Measurements from ENCODE around the gene FBN1.

The FBN1 gene

DNA sequence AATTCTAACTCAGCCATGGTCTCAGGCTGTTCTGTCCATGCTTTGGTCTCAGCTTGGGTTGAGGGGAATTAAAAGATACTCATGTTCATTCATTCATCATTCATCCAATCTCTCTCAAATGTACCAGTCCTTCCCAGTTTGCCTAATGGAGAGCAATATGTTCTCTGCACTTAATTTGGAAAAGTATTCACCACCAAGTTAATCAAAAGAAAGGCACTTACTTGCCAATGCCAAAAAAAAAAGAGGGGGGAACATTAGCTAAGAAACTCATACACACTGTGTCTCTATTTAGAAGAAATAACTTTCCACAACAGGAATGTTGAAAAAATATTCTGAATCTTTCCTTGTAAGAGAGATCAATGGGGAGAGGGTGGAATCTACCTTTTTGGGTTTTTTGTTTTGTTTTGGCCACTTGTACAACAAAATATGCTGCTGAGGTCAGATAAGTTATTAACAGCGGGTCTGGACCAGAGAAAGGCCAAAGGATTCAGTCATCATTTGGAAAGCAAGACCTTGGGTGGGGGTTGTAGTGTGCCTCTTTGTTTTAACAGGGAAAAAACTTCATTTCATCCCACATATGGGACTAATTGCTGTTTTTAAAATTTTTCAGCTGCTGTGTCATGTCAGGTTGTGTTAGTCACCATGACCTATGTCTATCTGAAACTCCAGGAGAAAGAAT lies 152.3 kb downstream of the FBN1 start (continued):
- TF ChIP-seq, protein P1, sequence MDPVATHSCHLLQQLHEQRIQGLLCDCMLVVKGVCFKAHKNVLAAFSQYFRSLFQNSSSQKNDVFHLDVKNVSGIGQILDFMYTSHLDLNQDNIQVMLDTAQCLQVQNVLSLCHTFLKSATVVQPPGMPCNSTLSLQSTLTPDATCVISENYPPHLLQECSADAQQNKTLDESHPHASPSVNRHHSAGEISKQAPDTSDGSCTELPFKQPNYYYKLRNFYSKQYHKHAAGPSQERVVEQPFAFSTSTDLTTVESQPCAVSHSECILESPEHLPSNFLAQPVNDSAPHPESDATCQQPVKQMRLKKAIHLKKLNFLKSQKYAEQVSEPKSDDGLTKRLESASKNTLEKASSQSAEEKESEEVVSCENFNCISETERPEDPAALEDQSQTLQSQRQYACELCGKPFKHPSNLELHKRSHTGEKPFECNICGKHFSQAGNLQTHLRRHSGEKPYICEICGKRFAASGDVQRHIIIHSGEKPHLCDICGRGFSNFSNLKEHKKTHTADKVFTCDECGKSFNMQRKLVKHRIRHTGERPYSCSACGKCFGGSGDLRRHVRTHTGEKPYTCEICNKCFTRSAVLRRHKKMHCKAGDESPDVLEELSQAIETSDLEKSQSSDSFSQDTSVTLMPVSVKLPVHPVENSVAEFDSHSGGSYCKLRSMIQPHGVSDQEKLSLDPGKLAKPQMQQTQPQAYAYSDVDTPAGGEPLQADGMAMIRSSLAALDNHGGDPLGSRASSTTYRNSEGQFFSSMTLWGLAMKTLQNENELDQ (tag by site-specific recombination; IDR thresholded peaks at IDR 0.05; ENCODE audit: low read depth) = no peak

- H3K36me3 ChIP-seq (ENCODE audit: control insufficient read depth in 2 of 2, insufficient read depth in 1 of 2, low read length in 2 of 2) = peaks cover 0 to 49% of the 10 kb centered on the region in 2 experiments; a peak in 2 of 3 replicates
- TF ChIP-seq GFI1B (tag by site-specific recombination; IDR thresholded peaks at IDR 0.05) (no peak), ZNF660 (tag by site-specific recombination; IDR thresholded peaks at IDR 0.05) (no peak)
- H3K27ac ChIP-seq (ENCODE audit: extremely low read depth, low read depth, low read length) = no peak overlapping the region
- H3K9me3 ChIP-seq (ENCODE audit: control insufficient read depth, insufficient read depth, low read depth, low read length) = no peaks in the 10 kb centered on the region
- H3K4me1 ChIP-seq (ENCODE audit: control insufficient read depth, insufficient read depth, low read length) = no peaks in the 10 kb centered on the region
- no peak overlapping the region for H3K4me3 ChIP-seq (ENCODE audit: low read depth, low read length)
- CTCF ChIA-PET = interaction anchor here (0.6 to 0.7 kb wide), 3 partner anchors 8 to 34 kb away, joined by 3 to 5 read pairs (median 3); no protein-coding TSS in a partner anchor
- POLR2A ChIA-PET = no interaction called here
These were observed 159.3 kb downstream of the FBN1 start for GRCh38 chr15:48486228-48486627.

GRCh38 chr15:48481802-48482201 lies 163.7 kb downstream of the FBN1 start:
- H3K36me3 ChIP-seq (ENCODE audit: control insufficient read depth in 2 of 2, insufficient read depth in 1 of 2, low read length in 2 of 2) = peaks cover 0 to 28% of the 10 kb centered on the region in 2 experiments; a peak in 1 of 3 replicates
- H3K4me1 ChIP-seq (ENCODE audit: control insufficient read depth, insufficient read depth, low read length) = no peaks in the 10 kb centered on the region
- no peaks in the 10 kb centered on the region for H3K9me3 ChIP-seq (ENCODE audit: control insufficient read depth, insufficient read depth, low read depth, low read length)
- H3K27ac ChIP-seq (ENCODE audit: extremely low read depth, low read depth, low read length) = no peak overlapping the region
- POLR2A ChIA-PET = no interaction called here
- H3K4me3 ChIP-seq (ENCODE audit: low read depth, low read length) = no peak overlapping the region
- CTCF ChIA-PET = no interaction called here
- TF ChIP-seq ZNF777 (tag by site-specific recombination; IDR thresholded peaks at IDR 0.05; ENCODE audit: borderline replicate concordance) (no peak), HIC1 (tag by site-specific recombination; IDR thresholded peaks at IDR 0.05) (no peak), ZNF114 (tag by site-specific recombination; IDR thresholded peaks at IDR 0.05) (no peak), ZNF558 (tag by site-specific recombination; IDR thresholded peaks at IDR 0.05) (no peak), SETDB1 (IDR thresholded peaks at IDR 0.05; ENCODE audit: insufficient read length, low read length) (no peak), TRIM28 (IDR thresholded peaks at IDR 0.05; ENCODE audit: borderline replicate concordance, low read length) (no peak), ZBTB26 (tag by site-specific recombination; optimal IDR thresholded peaks at IDR 0.05) (no peak), ZSCAN18 (tag by site-specific recombination; IDR thresholded peaks at IDR 0.05) (no peak), BCL11A (tag by site-specific recombination; IDR thresholded peaks at IDR 0.05; ENCODE audit: low read depth) (no peak), ZNF366 (tag by site-specific recombination; conservative IDR thresholded peaks at IDR 0.05) (no peak), ZNF549 (tag by site-specific recombination; IDR thresholded peaks at IDR 0.05) (no peak), ZNF335 (tag by site-specific recombination; conservative IDR thresholded peaks at IDR 0.05) (no peak)
- TF ChIP-seq, protein P2, sequence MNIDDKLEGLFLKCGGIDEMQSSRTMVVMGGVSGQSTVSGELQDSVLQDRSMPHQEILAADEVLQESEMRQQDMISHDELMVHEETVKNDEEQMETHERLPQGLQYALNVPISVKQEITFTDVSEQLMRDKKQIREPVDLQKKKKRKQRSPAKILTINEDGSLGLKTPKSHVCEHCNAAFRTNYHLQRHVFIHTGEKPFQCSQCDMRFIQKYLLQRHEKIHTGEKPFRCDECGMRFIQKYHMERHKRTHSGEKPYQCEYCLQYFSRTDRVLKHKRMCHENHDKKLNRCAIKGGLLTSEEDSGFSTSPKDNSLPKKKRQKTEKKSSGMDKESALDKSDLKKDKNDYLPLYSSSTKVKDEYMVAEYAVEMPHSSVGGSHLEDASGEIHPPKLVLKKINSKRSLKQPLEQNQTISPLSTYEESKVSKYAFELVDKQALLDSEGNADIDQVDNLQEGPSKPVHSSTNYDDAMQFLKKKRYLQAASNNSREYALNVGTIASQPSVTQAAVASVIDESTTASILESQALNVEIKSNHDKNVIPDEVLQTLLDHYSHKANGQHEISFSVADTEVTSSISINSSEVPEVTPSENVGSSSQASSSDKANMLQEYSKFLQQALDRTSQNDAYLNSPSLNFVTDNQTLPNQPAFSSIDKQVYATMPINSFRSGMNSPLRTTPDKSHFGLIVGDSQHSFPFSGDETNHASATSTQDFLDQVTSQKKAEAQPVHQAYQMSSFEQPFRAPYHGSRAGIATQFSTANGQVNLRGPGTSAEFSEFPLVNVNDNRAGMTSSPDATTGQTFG (tag by site-specific recombination; IDR thresholded peaks at IDR 0.05; ENCODE audit: borderline replicate concordance) = no peak
- TF ChIP-seq, protein P3, sequence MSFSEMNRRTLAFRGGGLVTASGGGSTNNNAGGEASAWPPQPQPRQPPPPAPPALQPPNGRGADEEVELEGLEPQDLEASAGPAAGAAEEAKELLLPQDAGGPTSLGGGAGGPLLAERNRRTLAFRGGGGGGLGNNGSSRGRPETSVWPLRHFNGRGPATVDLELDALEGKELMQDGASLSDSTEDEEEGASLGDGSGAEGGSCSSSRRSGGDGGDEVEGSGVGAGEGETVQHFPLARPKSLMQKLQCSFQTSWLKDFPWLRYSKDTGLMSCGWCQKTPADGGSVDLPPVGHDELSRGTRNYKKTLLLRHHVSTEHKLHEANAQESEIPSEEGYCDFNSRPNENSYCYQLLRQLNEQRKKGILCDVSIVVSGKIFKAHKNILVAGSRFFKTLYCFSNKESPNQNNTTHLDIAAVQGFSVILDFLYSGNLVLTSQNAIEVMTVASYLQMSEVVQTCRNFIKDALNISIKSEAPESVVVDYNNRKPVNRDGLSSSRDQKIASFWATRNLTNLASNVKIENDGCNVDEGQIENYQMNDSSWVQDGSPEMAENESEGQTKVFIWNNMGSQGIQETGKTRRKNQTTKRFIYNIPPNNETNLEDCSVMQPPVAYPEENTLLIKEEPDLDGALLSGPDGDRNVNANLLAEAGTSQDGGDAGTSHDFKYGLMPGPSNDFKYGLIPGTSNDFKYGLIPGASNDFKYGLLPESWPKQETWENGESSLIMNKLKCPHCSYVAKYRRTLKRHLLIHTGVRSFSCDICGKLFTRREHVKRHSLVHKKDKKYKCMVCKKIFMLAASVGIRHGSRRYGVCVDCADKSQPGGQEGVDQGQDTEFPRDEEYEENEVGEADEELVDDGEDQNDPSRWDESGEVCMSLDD (tag by site-specific recombination; IDR thresholded peaks at IDR 0.05) = no peak

All from HEK293 (cell line).